HG02763 (cell line): ENCODE data around the gene TAC3.

Experiments
- ATAC-seq: cut with Tn5 transposase; IDR thresholded peaks from one replicate; pipeline ENCODE4 v1.9.1; 2021; ENCODE audit warnings: mild to moderate bottlenecking, moderate library complexity; ENCODE audit not compliant: unreplicated experiment

TAC3 gene

GRCh38 chr12:57005980-57006808 lies 10.1 kb downstream of the TAC3 start, which contains the start of gene ZBTB39:
TSS of gene ZBTB39 (minus strand) at chr12:57006546. CDS start at chr12:57004917, 1,629 bp downstream.
- peak; percentile 75 for ATAC-seq

- ATAC-seq: no peak
Observed at GRCh38 chr12:57004651-57005050, 11.7 kb downstream of the TAC3 start.

GRCh38 chr12:57003395-57003794 lies 12.9 kb downstream of the TAC3 start:
- no peak for ATAC-seq

GRCh38 chr12:57001448-57001906 lies 14.9 kb downstream of the TAC3 start:
- no peak for ATAC-seq

GRCh38 chr12:57000393-57000792 lies 15.9 kb downstream of the TAC3 start:
- no peak for ATAC-seq

- peak; percentile 14 for ATAC-seq
Observed at GRCh38 chr12:56999456-56999855, 16.9 kb downstream of the TAC3 start.

- ATAC-seq: peak; percentile 72
Observed at GRCh38 chr12:56998981-56999380, 17.3 kb downstream of the TAC3 start.

GRCh38 chr12:56998316-56998715 lies 18.0 kb downstream of the TAC3 start:
- no peak for ATAC-seq

- ATAC-seq: no peak
Observed at GRCh38 chr12:56996793-56997545, 19.4 kb downstream of the TAC3 start.

GRCh38 chr12:56995930-56996496 lies 20.3 kb downstream of the TAC3 start:
- ATAC-seq: no peak

GRCh38 chr12:56995201-56995929 lies 21.0 kb downstream of the TAC3 start:
- ATAC-seq: no peak

- no peak for ATAC-seq
Observed at GRCh38 chr12:56994231-56994746, 22.0 kb downstream of the TAC3 start.

GRCh38 chr12:56993346-56993745 lies 23.0 kb downstream of the TAC3 start:
- ATAC-seq: no peak

- ATAC-seq: no peak
Observed at GRCh38 chr12:56991319-56992246, 24.7 kb downstream of the TAC3 start.

GRCh38 chr12:56990648-56991318 lies 25.5 kb downstream of the TAC3 start:
- no peak for ATAC-seq

GRCh38 chr12:56989861-56990610 lies 26.3 kb downstream of the TAC3 start:
- no peak for ATAC-seq

- ATAC-seq: no peak
Observed at GRCh38 chr12:56988207-56988739, 28.1 kb downstream of the TAC3 start.

GRCh38 chr12:56987551-56988053 lies 28.7 kb downstream of the TAC3 start:
- peak; percentile 50 for ATAC-seq
